Ishikawa (cell line): Measurements from ENCODE around the gene AMMECR1.

Experiments
- CREB1 ChIP-seq: IDR thresholded peaks from 2 replicates; pipeline ENCODE4 v1.6.1; 2012; ENCODE audit warnings: low read depth
- EGR1 ChIP-seq: IDR thresholded peaks from 2 replicates; pipeline ENCODE4 v1.6.1; 2012
- EP300 ChIP-seq: IDR thresholded peaks from 2 replicates; pipeline ENCODE4 v1.6.1; 2012; ENCODE audit warnings: borderline replicate concordance
- TAF1 ChIP-seq: IDR thresholded peaks from 2 replicates; pipeline ENCODE4 v1.6.1; 2012; ENCODE audit warnings: low read depth, mild to moderate bottlenecking
- ZBTB7A ChIP-seq: IDR thresholded peaks from 2 replicates; pipeline ENCODE4 v1.6.1; 2012; ENCODE audit warnings: low read depth
- TF ChIP-seq, protein P1 (sequence below): IDR thresholded peaks from 2 replicates; pipeline ENCODE4 v1.6.1; 2012

DNA sequence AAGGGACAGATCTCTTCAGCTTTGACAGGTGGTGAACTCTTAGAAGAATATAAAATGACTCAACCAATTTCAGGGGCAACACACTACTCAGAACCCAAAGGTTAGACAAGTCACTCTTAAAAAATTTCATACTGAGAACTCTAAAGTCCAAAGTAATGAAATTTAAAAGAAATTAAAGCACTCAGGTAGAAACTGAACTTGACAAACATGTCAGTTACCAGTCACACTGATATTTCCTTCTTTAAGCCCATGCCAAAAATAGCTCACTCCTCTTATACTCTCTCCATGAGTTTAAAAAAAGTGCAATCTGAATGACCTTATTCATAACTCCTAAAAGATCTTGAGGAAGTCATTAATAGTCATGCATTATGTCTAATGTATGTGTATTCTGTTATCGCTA lies 40.3 kb downstream of the AMMECR1 start:
- TF ChIP-seq EGR1, result no peak
- no peak for TF ChIP-seq TAF1
- no peak for TF ChIP-seq ZBTB7A
- no peak for TF ChIP-seq EP300
- TF ChIP-seq CREB1, result no peak
- TF ChIP-seq, protein P1, sequence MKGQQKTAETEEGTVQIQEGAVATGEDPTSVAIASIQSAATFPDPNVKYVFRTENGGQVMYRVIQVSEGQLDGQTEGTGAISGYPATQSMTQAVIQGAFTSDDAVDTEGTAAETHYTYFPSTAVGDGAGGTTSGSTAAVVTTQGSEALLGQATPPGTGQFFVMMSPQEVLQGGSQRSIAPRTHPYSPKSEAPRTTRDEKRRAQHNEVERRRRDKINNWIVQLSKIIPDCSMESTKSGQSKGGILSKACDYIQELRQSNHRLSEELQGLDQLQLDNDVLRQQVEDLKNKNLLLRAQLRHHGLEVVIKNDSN, result no peak
